Trophoblast cell (in vitro differentiated cells and primary cell): ENCODE data around the gene EPB41L2.
"Not testable (repeated sequence)": the region's sequence is repeated elsewhere in the genome, so short reads cannot be mapped to it uniquely, and the experiment has no call there.

Experiments
- DNase-seq, 2 donors: peaks; one replicate each; pipeline ENCODE4 v3.0.0-alpha.2; 2016
- H2AFZ ChIP-seq: 2 replicates; pipeline ENCODE4 v1.6.1; 2013; ENCODE audit warnings: low read length, moderate library complexity, mild to moderate bottlenecking; ENCODE audit not compliant: insufficient read depth, poor library complexity
- H2AK5ac ChIP-seq: 2 replicates; pipeline ENCODE4 v1.6.1; 2013; ENCODE audit warnings: mild to moderate bottlenecking, low read length
- H2BK120ac ChIP-seq: 2 replicates; pipeline ENCODE4 v1.6.1; 2013; ENCODE audit warnings: low read length, mild to moderate bottlenecking, moderate library complexity; ENCODE audit not compliant: insufficient read depth, poor library complexity
- H2BK12ac ChIP-seq: 2 replicates; pipeline ENCODE4 v1.6.1; 2013; ENCODE audit warnings: mild to moderate bottlenecking, low read length, moderate library complexity
- H2BK5ac ChIP-seq: 2 replicates; pipeline ENCODE4 v1.6.1; 2013; ENCODE audit warnings: low read length, low read depth, moderate library complexity, mild to moderate bottlenecking; ENCODE audit not compliant: poor library complexity
- H3K14ac ChIP-seq: 2 replicates; pipeline ENCODE4 v1.6.1; 2013; ENCODE audit warnings: mild to moderate bottlenecking, low read length
- H3K18ac ChIP-seq: 2 replicates; pipeline ENCODE4 v1.6.1; 2013; ENCODE audit warnings: mild to moderate bottlenecking, low read length
- H3K23ac ChIP-seq: 2 replicates; pipeline ENCODE4 v1.6.1; 2013; ENCODE audit warnings: low read length
- H3K27ac ChIP-seq: 2 replicates; pipeline ENCODE4 v1.5.1; 2013; ENCODE audit warnings: low read depth, mild to moderate bottlenecking, inconsistent platforms, low read length, moderate library complexity
- H3K27me3 ChIP-seq: 2 replicates; pipeline ENCODE4 v1.6.1; 2013; ENCODE audit warnings: inconsistent platforms, mild to moderate bottlenecking, low read length, moderate library complexity; ENCODE audit not compliant: insufficient read depth
- H3K36me3 ChIP-seq, 2 experiments: 1 replicate in 1 of 2; 2 replicates in 1 of 2; pipeline ENCODE4 v1.6.1; 2013; ENCODE audit warnings: low read length in 2 of 2, mild to moderate bottlenecking in 2 of 2, moderate library complexity in 1 of 2; ENCODE audit not compliant: insufficient read depth in 2 of 2, control insufficient read depth in 1 of 2
- H3K4ac ChIP-seq: 2 replicates; pipeline ENCODE4 v1.6.1; 2013; ENCODE audit warnings: low read depth, mild to moderate bottlenecking, low read length, moderate library complexity
- H3K4me1 ChIP-seq, 2 experiments: 1 replicate in 1 of 2; 2 replicates in 1 of 2; pipeline ENCODE4 v1.6.1; 2013; ENCODE audit warnings: low read length in 2 of 2, mild to moderate bottlenecking in 2 of 2, moderate library complexity in 1 of 2; ENCODE audit not compliant: insufficient read depth in 2 of 2, control insufficient read depth in 1 of 2
- H3K4me2 ChIP-seq: 2 replicates; pipeline ENCODE4 v1.6.1; 2013; ENCODE audit warnings: inconsistent platforms, mild to moderate bottlenecking, low read length, moderate library complexity
- H3K4me3 ChIP-seq: 2 replicates; pipeline ENCODE4 v1.5.1; 2013; ENCODE audit warnings: mild to moderate bottlenecking, low read depth, low read length, inconsistent platforms
- H3K79me1 ChIP-seq: one replicate; pipeline ENCODE4 v1.6.1; 2013; ENCODE audit warnings: low read length
- H3K79me2 ChIP-seq: 2 replicates; pipeline ENCODE4 v1.6.1; 2013; ENCODE audit warnings: low read length, mild to moderate bottlenecking; ENCODE audit not compliant: control insufficient read depth, insufficient read depth, poor library complexity
- H3K9ac ChIP-seq: 2 replicates; pipeline ENCODE4 v1.6.1; 2013; ENCODE audit warnings: mild to moderate bottlenecking, low read length
- H3K9me3 ChIP-seq: 2 replicates; pipeline ENCODE4 v1.6.1; 2013; ENCODE audit warnings: low read depth, mild to moderate bottlenecking, control low read depth, inconsistent platforms, low read length; ENCODE audit not compliant: insufficient read depth
- H4K12ac ChIP-seq: 2 replicates; pipeline ENCODE4 v1.6.1; 2013; ENCODE audit warnings: low read depth, mild to moderate bottlenecking, low read length, moderate library complexity
- H4K8ac ChIP-seq: 2 replicates; pipeline ENCODE4 v1.6.1; 2013; ENCODE audit warnings: low read depth, mild to moderate bottlenecking, low read length, moderate library complexity
- H4K91ac ChIP-seq: one replicate; pipeline ENCODE4 v1.6.1; 2013; ENCODE audit warnings: low read depth, mild to moderate bottlenecking, low read length, moderate library complexity
- WGBS: extraction: QIAGEN DNeasy Blood & Tissue Kit; methylation state at CpG from one replicate; pipeline ENCODE4 v1.1.7; 2013; ENCODE audit warnings: missing lambda C conversion rate; ENCODE audit not compliant: insufficient read length, insufficient coverage; ENCODE audit errors: extremely low coverage; 5-methylcytosine and 5-hydroxymethylcytosine counted together

EPB41L2 gene

GRCh38 chr6:130920969-130921368 is 142.1 kb downstream of the EPB41L2 start:
- Histone ChIP-seq H2BK5ac (no peak overlapping the region), H3K4ac (no peak overlapping the region), H3K4me2 (no peak overlapping the region), H3K36me3 (no peaks in the 10 kb centered on the region), H2BK120ac (no peak overlapping the region), H3K9me3 (no peaks in the 10 kb centered on the region), H3K23ac (no peak overlapping the region), H3K79me1 (no peaks in the 10 kb centered on the region), H4K12ac (no peak overlapping the region), H4K8ac (no peak overlapping the region), H3K79me2 (no peaks in the 10 kb centered on the region), H3K9ac (no peak overlapping the region), H4K91ac (no peak overlapping the region), H3K14ac (no peak overlapping the region), H3K27ac (no peak overlapping the region), H3K4me1 (no peaks in the 10 kb centered on the region), H3K18ac (no peak overlapping the region), H3K4me3 (no peak overlapping the region), H2AFZ (no peak overlapping the region), H2AK5ac (no peak overlapping the region), H2BK12ac (no peak overlapping the region), H3K27me3 (no peaks in the 10 kb centered on the region)
- WGBS = no CpG with 5 or more reads among the region's 4 CpGs
- DNase-seq = no peak

- no CpG with 5 or more reads among the region's 4 CpGs for WGBS
- Histone ChIP-seq H2BK5ac (no peak overlapping the region), H2BK12ac (no peak overlapping the region), H3K27me3 (no peaks in the 10 kb centered on the region), H3K4me3 (no peak overlapping the region), H4K8ac (no peak overlapping the region), H2AK5ac (no peak overlapping the region), H4K91ac (no peak overlapping the region), H3K23ac (no peak overlapping the region), H4K12ac (no peak overlapping the region), H3K79me1 (no peaks in the 10 kb centered on the region), H3K14ac (no peak overlapping the region), H3K9me3 (no peaks in the 10 kb centered on the region), H3K18ac (no peak overlapping the region), H3K4me2 (no peak overlapping the region), H3K36me3 (no peaks in the 10 kb centered on the region), H3K79me2 (no peaks in the 10 kb centered on the region), H3K27ac (no peak overlapping the region), H3K4ac (no peak overlapping the region), H3K9ac (no peak overlapping the region), H2AFZ (no peak overlapping the region), H2BK120ac (no peak overlapping the region), H3K4me1 (no peaks in the 10 kb centered on the region)
- DNase-seq = no peak
Measured at GRCh38 chr6:130918171-130918570, 144.9 kb downstream of the EPB41L2 start.

DNA sequence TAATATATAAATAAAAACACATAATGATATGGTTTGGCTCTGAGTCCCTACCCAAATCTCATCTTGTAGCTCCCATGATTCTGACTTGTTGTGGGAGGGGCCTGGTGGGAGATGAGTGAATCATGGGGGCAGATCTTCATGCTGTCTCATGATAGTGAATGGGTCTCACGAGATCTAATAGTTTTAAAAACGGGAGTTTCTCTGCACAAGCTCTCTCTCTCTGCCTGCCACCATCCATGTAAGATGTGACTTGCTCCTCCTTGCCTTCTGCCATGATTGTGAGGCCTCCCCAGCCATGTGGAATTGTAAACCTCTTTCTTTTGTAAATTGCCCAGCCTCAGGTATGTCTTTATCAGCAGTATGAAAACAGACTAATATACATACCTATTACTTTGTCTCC is 147.4 kb downstream of the EPB41L2 start:
- H3K4ac ChIP-seq, H2AK5ac ChIP-seq, H3K14ac ChIP-seq: not testable (repeated sequence)

DNA sequence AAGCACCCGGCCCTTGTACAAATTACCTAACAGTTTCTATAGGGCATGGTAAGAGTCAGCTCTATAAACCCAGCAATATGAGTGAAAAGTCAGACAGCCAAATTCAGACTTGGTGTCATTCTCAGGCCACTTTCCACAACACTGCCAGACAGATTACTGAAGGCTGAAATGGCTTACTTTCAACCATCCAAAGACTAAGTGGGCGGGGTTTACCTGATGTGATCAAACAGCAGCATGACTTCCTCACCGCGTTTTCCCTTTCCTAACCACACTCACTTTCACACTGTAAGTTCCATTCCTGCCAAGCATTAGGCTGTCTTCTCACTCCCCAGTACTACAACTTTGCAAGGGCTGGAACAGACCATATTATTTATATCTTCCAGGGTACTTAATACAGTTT is 149.9 kb downstream of the EPB41L2 start:
- no peaks in the 10 kb centered on the region for H3K79me2 ChIP-seq
- H4K8ac ChIP-seq = no peak overlapping the region
- H2BK5ac ChIP-seq = no peak overlapping the region
- H2AFZ ChIP-seq = no peak overlapping the region
- H3K27ac ChIP-seq = no peak overlapping the region
- no peak overlapping the region for H3K9ac ChIP-seq
- no peak overlapping the region for H3K4me3 ChIP-seq
- no peaks in the 10 kb centered on the region for H3K27me3 ChIP-seq
- no CpG with 5 or more reads among the region's 4 CpGs for WGBS
- H3K36me3 ChIP-seq = no peaks in the 10 kb centered on the region
- no peak overlapping the region for H2BK120ac ChIP-seq
- no peaks in the 10 kb centered on the region for H3K9me3 ChIP-seq
- no peak overlapping the region for H3K18ac ChIP-seq
- H3K23ac ChIP-seq = no peak overlapping the region
- H3K14ac ChIP-seq = no peak overlapping the region
- no peak overlapping the region for H2AK5ac ChIP-seq
- H4K91ac ChIP-seq = no peak overlapping the region
- H3K79me1 ChIP-seq = no peaks in the 10 kb centered on the region
- H3K4me1 ChIP-seq = no peaks in the 10 kb centered on the region
- no peak overlapping the region for H3K4me2 ChIP-seq
- no peak overlapping the region for H4K12ac ChIP-seq
- no peak overlapping the region for H3K4ac ChIP-seq
- no peak for DNase-seq
- no peak overlapping the region for H2BK12ac ChIP-seq

More for the DNA sequence above, 147.4 kb downstream of the EPB41L2 start:
- not testable (repeated sequence) for H4K91ac ChIP-seq, H3K36me3 ChIP-seq, H4K8ac ChIP-seq, H3K79me2 ChIP-seq, H3K18ac ChIP-seq, H3K27me3 ChIP-seq, H4K12ac ChIP-seq, H2BK5ac ChIP-seq, H3K4me2 ChIP-seq, H3K9me3 ChIP-seq, H2BK12ac ChIP-seq, H2BK120ac ChIP-seq, H3K9ac ChIP-seq, H3K23ac ChIP-seq, H2AFZ ChIP-seq, H3K4me1 ChIP-seq, H3K4me3 ChIP-seq, H3K79me1 ChIP-seq, DNase-seq, H3K27ac ChIP-seq
- no CpG with 5 or more reads among the region's 2 CpGs for WGBS
